ENCODE data around the gene DOLPP1.
"Not testable (repeated sequence)": the region's sequence is repeated elsewhere in the genome, so short reads cannot be mapped to it uniquely, and the experiment has no call there.

GRCh38 chr9:129130271-129130670, 49.4 kb downstream of the DOLPP1 start:
- not testable (repeated sequence) for TF ChIP-seq CTCF (IDR thresholded peaks at IDR 0.05; ENCODE audit: low read depth, low read length, missing input control); JUND (IDR thresholded peaks at IDR 0.05); HNF4A (conservative IDR thresholded peaks at IDR 0.05); SP1 (IDR thresholded peaks at IDR 0.05); YY1 (IDR thresholded peaks at IDR 0.05); REST (IDR thresholded peaks at IDR 0.05); RAD21 (IDR thresholded peaks at IDR 0.05); ATF3 (IDR thresholded peaks at IDR 0.05); TAF1 (conservative IDR thresholded peaks at IDR 0.05); RXRA (IDR thresholded peaks at IDR 0.05)
